Measurements from ENCODE around the gene ZNF341. TPM values are rescaled to one million over a fixed set of nuclear protein-coding genes. Genes with fewer than 3 reads are reported as not detected.
A peak's percentile ranks its signal among the peaks of the same experiment; 100 is the strongest.

ZNF341 gene
- total RNA-seq, 1 donor from 2014 or later, result 4.7 TPM

DNA sequence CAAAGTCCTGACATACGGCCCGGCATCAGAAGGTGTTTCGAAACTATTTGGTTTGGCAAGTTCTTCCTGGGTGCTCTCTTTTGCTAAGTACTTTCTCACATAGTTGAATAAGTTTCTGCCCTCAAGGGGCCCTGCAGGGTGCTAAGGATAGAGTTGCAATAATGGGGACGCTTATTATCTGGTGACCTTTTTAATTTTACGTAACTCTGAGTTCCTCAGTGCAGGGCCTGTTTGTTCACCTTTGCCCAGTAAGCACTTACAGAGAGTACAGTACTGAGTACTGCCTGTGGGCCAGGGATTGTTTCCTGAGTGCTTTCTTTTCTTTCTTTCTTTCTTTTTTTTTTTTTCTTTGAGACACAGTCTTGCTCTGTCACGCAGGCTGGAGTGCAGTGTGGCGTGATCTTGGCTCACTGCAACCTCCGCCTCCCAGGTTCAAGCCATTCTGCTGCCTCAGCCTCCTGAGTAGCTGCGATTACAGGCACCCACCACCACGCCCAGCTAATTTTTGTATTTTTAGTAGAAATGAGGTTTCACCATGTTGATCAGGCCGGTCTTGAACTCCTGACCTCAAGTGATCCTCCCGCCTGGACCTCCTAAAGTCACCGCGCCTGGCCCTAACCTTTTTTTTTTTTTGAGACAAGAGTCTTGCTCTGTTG is 7.2 kb upstream of the ZNF341 start:
- intact Hi-C loops (cut with DNase I), result no loop called here
- ATAC-seq (no peak), DNase-seq (ENCODE audit: low spot score) (no peak)

DNA sequence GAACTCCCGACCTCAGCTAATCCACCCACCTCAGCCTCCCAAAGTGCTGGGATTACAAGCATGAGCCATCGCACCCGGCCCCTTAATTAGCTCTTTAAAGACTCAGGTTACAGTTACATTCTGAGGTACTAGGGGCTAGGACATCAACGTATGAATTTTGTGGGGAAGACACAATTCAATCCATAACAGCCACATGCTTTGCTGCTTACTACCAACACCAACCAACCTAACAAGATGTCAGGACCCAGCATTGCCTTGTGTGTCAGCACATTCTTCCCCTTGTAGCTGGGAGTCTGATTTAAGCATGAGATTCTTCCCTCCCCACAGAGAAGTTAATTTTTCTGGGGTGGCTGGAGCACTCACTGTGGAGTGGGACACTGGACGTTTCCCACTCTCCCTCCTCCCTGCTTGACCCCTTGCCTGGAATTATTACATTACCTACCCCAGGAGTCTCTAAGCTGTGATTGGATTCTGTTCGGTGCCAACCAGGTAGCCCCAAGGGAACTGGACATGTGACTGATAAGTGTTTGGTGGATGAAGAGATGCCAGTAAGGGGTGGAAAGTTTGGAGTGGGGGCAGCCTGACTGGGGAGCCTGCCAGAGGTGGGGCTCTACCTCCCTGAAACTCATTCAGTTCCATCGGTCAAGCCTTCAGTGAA is 6.1 kb upstream of the ZNF341 start:
- no peak for ATAC-seq
- intact Hi-C loops (cut with DNase I), result no loop called here
- DNase-seq (ENCODE audit: low spot score), result no peak

DNA sequence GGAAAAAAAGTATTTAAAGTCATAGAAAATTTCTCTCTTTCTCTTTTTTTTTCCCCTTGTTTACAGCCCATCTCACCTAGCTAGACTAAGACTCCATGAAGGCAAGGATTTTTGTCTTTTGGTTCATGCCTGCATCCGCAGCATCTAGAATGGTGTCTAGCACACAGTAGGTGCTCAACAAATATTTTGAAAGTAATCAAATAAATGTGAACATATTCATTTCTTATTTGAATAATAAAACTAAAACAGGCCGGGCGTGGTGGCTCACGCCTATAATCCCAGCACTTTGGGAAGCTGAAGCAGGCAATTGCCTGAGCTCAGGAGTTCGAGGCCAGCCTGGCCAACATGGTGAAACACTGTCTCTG is 4.7 kb upstream of the ZNF341 start:
- intact Hi-C loops (cut with DNase I), result no loop called here
- ATAC-seq (no peak), DNase-seq (ENCODE audit: low spot score) (no peak)

DNA sequence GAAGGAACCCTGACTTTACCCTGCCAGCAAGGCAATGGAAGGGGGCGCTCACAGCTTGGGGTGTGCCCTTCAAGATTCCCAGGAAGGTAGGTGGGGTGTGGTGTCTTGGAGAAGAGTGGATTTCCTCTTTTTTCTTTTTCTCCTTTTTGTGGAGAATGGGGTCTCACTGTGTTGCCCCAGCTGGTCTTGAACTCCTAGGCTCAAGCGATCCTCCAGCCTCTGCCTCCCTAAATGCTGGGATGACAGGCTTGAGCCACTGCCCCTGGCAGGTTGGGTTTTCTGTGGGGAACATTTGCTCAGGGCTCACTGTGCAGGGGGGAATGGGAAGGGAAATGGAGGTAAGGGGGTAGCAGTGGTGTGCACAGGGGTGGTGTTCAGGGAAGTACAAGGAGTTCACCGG is 4.0 kb upstream of the ZNF341 start:
- no peak for ATAC-seq
- intact Hi-C loops (cut with DNase I), result no loop called here

DNA sequence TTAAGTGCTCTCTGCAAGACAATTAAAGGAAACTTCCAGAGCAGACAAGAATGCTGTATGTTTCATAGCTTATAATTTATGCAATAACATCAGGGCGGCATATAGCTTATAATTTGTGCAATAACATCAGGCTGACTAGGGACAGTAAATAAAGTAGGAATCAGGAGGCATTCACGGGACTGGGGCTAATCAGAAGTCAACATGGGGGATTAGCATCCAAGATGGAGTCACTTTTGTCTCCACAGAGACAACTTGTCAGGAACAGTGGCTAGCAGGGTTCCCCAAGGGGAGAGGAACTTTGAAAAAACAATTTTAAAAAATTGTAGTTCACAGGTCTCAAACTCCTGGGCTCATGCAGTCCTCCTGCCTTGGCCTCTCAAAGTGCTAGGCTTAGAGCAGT is 3.3 kb upstream of the ZNF341 start:
- ATAC-seq, result no peak
- intact Hi-C loops (cut with DNase I), result no loop called here
- DNase-seq (ENCODE audit: low spot score), result no peak

More for the DNA sequence above, 4.0 kb upstream of the ZNF341 start:
- no peak for DNase-seq (ENCODE audit: low spot score)

DNA sequence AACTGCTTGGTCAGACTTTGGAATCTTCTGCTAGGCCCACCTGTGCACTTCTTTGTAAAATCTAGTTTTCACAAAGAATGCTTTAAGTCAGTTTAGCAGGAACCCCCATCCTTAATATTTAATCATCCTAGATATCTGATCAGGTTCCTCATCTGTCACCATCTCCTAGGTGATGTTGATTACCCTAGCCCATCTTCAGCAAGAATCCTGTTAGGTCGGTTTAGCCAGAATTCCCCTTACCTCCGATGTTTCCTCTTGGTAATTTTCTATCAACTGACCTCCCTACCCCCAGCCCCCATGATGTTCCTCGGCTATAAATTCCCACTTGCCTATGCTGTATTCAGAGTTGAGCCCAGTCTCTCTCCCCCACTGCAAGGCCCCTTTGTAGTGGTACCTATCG is 2.7 kb upstream of the ZNF341 start:
- intact Hi-C loops (cut with DNase I), result no loop called here
- DNase-seq (ENCODE audit: low spot score) (no peak), ATAC-seq (no peak)

DNA sequence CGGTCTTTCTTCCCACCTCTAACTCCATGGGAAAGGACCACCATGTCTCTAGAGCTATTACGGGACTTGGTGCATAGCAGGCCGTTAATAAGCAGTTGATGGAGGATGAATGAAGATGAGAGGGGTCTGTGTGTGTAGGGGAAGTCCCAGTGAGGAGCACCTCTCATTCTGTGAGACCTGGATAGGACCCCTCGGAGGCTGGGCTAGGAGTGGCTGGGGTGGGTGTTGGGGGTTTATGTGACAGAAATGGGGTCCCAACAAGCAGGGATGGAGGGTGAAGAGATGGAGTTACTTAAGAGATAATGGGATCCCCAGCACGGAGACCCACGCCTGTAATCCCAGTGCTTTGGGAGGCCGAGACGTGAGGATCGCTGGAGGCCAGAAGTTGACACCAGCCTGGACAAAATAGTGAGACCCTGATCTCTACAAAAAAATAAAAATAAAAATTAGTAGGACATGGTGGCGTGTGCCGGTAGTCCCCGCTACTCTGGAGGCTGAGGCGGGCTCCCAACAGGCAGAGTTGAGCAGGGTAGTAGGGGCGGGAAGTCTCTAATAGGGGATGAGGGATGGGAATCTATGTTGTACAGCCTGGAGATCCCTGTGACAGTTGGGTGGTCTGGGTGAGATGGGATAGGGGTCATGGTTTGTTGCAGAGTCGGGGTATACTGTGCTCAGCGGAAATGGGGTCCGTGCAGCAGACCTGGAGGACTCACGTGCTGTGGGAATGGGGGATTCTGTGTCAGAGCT is 677 bp upstream of the ZNF341 start:
- intact Hi-C loops (cut with DNase I), result loop anchor here (10.0 kb wide), 1 partner anchor 46 kb away; the partner anchor contains the start of gene E2F1
- peak; percentile 4 for ATAC-seq
- DNase-seq (ENCODE audit: low spot score), result no peak

DNA sequence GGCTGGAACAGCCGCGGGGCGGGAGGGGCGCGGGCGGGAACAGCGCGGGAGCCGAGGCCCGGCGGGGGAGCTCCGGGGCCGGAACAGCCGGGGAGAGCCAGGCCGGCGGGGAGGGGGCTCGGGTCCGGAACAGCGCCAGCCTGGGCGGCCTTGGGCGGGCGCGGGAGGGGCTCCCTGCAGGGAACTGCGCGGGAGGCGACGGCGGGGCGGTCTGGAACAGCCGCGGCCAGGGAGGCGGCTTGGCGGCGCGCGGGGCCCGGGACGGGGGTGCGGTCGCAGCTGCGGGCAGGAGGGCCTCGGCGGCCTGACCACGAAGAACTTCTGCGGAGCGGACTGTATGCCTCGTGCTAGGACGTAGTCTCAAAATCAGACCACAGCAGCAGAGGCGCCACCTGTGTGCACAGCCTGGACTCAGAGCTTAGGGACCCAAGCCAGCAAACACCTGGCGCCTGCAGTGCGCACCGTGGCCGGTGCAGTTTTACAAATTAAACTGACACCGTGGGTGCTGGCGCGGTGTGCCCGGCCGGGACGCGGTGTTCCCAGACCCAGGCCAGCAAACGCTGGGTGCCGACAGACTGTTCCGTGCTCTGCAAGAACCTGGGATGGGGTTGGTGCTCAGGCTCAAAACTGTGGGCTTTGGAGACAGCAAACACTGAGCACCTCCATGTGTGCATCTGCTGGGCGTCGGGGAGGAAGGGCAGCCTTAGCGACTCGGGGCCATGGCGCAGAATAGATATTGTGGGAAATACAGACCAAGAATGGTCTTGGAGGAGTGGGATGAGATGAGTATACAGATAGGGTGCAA is 572 bp downstream of the ZNF341 start:
- peak; percentile 71 for ATAC-seq
- DNase-seq (ENCODE audit: low spot score), result no peak
- intact Hi-C loops (cut with DNase I), result loop anchor here (10.0 kb wide), 1 partner anchor 48 kb away; the partner anchor contains the start of gene E2F1

DNA sequence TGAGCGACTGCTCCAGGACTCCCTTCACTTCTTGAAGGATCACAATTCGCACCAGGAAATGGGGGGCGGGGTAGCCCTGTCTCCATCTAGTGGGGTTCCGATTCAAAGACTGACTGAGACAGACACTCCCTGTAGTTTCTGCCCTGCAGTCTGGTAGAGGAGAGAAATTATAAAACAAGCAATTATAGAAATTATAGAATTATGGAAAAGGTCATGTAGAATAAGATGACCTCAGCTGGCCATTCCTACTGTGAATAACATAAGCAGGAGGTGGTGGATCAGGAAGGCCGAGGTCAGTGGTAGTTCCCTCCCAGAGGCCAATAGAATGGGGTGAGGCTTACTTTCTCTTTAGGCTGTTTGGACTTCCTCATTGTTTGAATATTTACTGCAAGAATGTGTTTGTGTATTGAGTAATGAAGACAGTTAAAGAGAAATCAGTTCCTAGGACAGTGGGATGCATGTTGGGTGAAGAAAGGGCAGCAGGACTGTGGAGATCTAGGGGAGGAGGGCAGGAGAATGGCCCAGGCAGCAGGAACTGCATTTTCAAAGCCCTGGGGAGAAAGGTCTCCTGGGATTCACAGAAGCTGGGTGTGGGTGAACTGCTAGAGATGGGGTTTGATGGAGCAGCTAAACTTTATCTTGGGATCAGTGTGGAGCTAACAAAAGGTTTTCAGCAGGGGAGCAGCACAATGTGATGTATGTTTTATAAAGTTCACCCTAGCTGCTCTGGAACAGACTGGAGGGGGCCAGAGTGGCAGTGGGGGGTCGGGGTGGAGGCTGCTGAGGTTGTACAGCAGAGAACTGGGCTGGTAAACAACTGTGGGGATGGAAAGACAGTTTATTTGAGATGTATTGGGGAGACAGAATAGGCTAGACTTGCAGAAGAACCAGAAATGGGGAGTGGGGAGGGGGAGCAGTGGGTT is 2.1 kb downstream of the ZNF341 start:
- DNase-seq (ENCODE audit: low spot score) (no peak), ATAC-seq (peak; percentile 66)
- intact Hi-C loops (cut with DNase I), result loop anchor here (10.0 kb wide), 1 partner anchor 49 kb away; the partner anchor contains the start of gene E2F1

DNA sequence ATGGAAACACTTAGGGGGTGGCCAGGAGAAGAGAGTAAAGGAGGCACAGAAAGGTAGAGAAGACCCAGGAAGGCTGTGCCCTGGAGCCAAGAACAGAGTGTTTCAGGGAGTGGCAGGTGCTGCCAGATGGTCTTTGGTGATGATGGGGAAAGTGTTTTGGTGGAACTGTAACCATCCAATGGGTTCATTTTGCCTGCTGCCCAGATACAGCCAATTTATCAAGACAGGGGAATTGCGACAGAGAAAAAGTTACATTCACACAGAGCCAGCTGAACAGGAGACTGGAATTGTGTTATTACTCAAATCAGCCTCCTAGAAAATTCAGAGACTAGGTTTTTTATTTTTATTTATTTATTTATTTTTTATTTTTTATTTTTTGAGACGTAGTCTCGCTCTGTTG is 5.2 kb downstream of the ZNF341 start:
- intact Hi-C loops (cut with DNase I), result loop anchor here (10.0 kb wide), 1 partner anchor 52 kb away; the partner anchor contains the start of gene E2F1
- DNase-seq (ENCODE audit: low spot score) (no peak), ATAC-seq (no peak)

DNA sequence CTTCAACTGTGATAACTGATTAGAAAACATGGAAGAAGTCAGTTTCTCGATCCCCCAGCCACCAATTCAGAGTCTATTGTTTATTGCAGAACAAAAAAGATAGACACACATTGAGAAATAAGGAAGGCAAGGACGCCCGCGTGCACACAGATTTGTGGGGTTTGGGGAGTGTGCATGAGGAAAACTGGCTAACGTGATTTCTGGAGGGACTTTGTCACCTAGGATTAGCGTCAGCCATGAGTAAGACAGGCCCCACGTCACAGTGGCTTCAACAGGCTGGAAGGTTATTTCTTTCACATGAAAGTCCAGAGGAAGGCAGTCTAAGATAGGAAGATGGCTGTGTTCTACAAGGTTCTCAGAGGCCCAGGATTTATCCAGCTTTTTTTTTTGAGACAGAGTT is 7.7 kb downstream of the ZNF341 start:
- DNase-seq (ENCODE audit: low spot score), result no peak
- intact Hi-C loops (cut with DNase I), result loop anchor here (10.0 kb wide), 1 partner anchor 55 kb away; the partner anchor contains the start of gene E2F1
- ATAC-seq, result no peak

DNA sequence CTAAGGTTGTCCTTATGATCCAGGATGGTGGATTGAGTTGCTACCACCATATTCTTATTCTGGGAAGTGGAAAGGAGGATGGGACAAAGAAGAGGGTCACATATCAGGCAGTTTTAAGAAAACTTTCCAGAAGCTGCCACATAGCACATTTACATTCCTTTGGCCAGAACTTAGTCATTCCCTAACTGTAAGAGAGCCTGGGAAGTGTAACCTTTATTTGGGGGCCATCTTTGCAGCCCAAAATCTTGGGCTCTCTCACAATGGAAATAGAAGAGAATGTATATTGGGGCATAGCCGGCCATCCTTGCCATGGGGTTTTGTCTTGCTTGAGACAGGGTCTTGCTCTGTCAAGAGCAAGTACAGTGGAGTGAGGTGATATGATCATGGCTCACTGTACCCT is 8.4 kb downstream of the ZNF341 start:
- intact Hi-C loops (cut with DNase I), result no loop called here
- ATAC-seq, result no peak
- DNase-seq (ENCODE audit: low spot score), result no peak

DNA sequence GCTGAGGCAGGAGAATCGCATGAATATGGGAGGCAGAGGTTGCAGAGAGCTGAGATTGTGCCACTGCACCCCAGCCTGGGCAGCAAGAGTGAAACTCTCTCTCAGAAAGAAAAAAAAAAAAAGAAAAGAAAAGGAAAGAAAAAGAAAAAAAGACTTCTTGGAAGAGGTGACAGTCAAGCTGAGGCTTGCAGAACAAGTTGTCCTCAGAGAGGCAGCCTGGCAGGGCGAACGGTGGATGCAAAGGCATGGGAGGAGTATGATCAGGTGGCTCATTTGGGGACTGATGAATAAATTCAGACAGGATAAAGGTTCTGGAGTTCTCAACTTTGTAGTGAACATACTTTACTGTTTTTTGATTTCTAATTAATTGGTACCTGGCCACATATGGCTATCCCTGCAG is 12.4 kb downstream of the ZNF341 start:
- no peak for DNase-seq (ENCODE audit: low spot score)
- no peak for ATAC-seq
- intact Hi-C loops (cut with DNase I), result no loop called here

DNA sequence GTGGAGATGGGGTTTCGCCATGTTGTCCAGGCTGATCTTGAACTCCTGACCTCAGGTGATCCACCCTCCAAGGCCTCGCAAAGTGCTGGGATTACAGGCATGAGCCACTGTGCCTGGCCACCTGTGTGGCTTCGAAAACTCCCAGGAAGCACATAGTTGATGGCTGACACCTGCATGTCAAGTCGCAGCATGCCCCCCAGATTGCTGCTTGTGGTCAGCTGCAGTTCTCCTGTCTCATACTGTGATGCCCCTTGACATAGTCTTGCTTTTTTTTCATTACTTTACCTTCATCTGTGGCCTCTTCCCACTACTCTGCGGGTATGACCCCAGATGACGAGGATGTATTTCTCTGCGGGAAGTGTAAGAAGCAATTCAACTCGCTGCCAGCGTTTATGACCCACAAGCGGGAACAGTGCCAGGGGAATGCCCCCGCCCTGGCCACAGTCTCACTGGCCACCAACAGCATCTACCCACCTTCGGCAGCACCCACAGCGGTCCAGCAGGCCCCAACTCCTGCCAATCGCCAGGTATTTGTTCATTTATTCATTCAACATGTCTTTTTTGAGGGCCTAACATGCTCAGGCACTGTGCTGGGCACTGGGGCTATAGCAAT is 13.1 kb downstream of the ZNF341 start:
- DNase-seq (ENCODE audit: low spot score) (no peak), ATAC-seq (no peak)
- intact Hi-C loops (cut with DNase I), result no loop called here

DNA sequence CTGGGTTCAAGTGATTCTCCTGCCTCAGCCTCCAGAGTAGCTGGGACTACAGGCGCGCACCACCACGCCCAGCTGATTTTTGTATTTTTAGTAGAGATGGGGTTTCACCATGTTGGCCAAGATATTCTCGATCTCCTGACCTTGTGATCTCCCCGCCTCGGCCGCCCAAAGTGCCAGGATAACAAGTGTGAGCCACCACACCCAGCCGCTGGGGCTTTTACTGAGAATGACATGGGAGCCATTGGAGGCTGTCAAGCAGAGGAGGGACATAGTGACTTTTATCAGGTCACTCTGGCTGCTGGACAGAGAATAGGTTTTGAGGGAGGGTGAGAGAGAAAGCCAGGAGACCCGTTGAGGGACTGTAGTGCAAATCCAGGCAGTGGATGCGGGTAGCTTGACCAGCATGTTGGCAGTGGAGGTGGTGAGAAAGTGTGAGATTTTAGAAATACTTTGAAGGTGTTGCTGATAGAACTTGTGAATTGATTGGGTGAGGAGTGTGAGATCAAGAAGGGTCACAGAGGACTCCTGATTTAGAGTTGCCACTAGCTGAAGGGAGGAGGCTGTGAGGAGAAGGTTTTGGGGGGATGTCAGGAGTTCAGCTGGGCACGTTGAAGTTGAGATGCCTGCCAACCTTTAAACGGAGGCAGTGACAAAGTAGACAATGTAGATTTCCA is 14.7 kb downstream of the ZNF341 start:
- DNase-seq (ENCODE audit: low spot score), result no peak
- no peak for ATAC-seq
- intact Hi-C loops (cut with DNase I), result no loop called here

DNA sequence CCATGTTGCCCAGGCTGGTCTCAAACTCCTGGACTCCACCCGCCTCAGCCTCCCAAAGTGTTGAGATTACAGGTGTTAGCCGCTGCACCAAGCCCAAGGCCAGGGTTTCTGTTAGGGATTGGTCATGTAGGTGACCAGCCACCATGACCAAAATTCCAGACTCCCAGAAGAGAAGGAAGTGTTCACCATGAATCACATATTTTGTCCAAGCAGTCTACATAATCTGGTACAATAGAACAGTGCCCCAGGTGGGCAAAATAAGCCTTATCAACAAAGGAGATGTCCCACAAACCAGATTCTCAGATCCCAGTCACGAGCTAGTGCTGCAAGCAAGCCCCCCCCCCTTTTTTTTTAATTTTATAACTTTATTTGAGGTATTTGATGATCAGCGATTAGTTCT is 20.0 kb downstream of the ZNF341 start:
- intact Hi-C loops (cut with DNase I), result no loop called here
- DNase-seq (ENCODE audit: low spot score) (no peak), ATAC-seq (no peak)

DNA sequence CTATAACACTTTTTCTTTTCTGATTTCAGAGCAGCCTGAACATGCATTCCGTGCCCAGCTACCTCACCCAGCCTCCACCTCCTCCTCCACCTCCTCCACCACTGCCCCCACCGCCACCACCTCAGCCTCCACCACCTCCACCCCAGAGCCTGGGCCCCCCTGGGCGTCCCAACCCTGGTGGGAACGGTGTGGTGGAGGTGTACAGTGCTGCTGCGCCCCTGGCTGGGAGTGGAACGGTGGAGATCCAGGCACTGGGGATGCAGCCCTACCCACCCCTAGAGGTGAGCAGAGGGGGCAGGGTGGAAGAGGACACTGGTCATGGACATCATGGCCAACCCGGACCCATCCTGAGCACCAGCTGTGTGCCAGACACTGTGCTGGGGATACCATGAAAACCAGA is 21.3 kb downstream of the ZNF341 start:
- no peak for ATAC-seq
- no peak for DNase-seq (ENCODE audit: low spot score)
- intact Hi-C loops (cut with DNase I), result no loop called here

All from sciatic nerve (tissue), 2 donors.